Activated CD4-positive, alpha-beta T cell treated with anti-CD3 and anti-CD28 coated beads for 4 hours (primary cell): ENCODE data around the gene OLFM2.
"Not testable (repeated sequence)": the region's sequence is repeated elsewhere in the genome, so short reads cannot be mapped to it uniquely, and the experiment has no call there.

ENCODE experiments used
- DNase-seq, 2 donors: peaks; one replicate each; pipeline ENCODE4 v3.0.0-alpha.2; 2020

The OLFM2 gene

GRCh38 chr19:9941231-9941630 lies 4.9 kb upstream of the OLFM2 start:
- DNase-seq: no peak

DNA sequence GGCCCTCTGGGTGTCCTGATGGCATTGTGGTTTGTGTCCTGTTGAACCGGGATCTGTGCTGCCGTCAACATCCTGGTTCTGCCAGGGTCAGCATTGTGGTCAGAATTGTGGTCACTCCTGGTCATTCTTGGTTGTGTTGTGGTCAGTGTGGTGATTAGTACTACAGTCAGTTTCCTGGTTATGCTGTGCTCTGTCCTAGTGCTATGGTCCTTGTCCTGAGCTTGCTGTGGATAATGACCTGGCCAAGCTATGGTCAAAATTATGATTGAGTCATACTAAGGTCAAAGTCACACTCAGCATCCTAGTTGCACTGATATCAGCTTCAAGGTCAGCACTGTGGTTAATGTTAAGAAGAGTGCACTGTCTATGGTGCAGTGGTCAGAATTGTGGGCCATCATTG lies 4.5 kb upstream of the OLFM2 start:
- no peak for DNase-seq

DNA sequence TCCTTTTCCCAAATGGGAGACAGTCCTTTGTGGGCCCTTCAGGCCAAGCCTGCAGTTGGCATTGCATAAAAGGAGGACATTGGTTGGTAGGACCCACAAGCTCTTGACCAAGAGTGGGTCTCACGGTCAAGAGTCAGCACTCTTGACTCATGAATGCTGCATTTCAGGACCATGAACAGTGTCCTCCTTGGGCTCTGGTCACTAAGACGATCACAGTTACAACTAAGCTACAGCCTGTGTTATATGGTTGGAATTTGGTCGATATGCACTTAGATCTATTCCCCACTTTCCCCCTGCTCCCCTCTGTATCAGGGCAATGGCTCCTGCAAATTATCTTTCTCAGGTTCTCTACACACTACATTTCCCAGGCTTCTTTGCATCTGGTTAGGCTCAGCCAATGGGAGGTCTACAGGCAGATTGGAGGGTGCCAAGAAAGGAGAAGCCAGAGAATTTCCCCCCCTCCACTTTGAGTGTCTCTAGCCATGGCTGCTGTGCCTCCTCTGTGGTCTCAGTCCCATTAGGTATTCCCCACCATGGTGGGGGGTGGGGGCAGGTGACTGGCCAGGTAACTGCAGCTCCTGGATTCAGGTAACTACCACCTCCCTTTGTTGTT lies 3.1 kb upstream of the OLFM2 start:
- DNase-seq: no peak

DNA sequence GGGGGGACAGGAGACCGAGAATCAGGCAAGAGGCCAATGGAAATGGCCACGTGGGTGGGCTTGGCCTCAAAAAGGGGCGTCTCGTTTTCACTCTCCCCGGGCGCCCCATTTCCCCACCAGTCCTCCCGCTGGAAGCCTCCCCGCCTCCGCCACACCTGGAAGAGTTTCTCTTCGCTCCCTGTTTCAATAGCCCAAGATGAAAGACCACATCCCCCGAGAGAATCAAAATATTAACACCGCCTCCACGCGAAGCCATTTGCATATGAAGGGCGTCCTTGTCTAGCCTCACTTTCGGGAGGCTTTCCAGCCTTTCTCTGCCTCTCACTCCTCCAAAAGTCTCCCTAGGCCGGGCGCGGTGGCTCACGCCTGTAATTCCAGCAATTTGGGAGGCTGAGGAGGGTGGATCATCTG lies 691 bp upstream of the OLFM2 start:
- no peak for DNase-seq

DNA sequence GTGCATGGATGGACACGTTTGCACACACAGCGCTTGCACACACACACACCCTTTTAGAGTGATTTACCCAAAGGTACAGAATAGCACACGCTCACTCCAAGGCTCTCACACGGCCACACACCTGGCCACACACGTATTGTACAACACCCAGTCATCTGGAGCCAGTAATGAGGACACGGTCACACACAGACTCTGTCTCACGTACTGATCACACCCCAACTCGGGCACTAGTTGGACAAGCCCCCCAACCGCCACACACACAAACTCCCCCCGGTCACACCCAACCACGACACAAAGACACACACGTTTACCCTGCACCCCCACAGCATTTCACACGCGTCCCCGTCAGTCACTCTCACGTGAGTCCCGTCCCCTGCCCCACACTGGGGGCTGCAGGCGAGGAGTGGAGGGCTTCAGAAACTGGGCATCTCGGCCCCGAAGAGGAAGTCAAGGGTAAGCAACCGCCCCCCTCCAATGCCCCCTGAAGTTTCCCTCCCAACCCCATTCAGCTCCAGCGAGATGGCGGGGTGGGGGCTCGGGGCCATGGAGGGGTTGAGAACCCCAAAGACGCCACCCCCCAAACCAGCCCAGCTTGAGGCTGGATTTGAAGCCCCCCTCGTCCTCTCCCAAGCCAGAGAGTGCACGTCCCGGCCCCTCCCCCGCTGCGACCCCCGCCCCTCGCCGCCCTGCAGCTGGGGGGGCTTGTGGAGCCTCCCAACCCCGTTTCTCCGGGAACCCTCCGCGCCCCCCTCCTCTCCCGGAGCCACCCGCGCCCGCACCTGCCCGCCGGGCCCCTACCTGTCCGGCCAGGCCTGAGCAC lies 599 bp downstream of the OLFM2 start:
- no peak for DNase-seq

- peak; percentile 75 to 81 for DNase-seq
Observed at GRCh38 chr19:9934132-9934950, 2.0 kb downstream of the OLFM2 start.

DNA sequence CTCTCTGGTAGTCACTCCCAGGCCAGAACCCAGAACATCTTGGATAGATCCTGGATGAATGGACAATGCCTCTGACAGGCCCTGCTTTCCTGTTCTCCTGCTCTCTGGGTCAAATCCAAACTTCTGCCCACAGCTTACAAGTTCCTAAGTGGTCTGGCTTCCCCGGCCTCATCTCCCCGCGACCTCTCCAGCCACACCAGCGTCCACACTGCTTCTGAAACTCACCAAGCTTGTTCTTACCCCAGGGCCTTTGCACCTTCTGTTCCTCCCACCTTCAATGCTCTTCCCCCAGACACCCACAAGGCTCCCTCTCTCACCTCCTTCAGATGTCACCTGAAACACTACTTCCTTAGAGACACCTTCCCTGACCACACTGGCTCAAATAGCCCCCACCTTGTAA lies 3.5 kb downstream of the OLFM2 start:
- DNase-seq: no peak

GRCh38 chr19:9931629-9932028 lies 4.7 kb downstream of the OLFM2 start:
- DNase-seq: no peak

DNA sequence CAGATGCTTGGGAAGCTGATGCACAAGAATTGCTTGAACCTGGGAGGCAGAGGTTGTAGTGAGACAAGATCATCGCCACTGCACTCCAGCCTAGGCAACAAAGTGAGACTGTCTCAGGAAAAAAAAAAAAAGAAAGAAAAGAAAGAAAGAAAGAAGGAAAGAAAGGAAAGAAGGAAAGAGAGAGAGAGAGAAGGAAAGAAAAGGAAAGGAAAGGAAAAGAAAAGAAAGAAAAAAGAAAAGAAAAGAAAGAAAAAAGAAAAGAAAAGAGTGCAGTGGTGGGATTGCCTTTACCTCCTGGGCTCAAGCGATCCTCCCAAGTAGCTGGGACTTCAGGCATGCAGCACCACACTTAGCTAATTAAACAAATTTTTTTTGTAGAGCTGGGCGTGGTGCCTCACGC lies 12.9 kb downstream of the OLFM2 start:
- no peak for DNase-seq

GRCh38 chr19:9922782-9923379 lies 13.4 kb downstream of the OLFM2 start:
- DNase-seq: not testable (repeated sequence)

DNA sequence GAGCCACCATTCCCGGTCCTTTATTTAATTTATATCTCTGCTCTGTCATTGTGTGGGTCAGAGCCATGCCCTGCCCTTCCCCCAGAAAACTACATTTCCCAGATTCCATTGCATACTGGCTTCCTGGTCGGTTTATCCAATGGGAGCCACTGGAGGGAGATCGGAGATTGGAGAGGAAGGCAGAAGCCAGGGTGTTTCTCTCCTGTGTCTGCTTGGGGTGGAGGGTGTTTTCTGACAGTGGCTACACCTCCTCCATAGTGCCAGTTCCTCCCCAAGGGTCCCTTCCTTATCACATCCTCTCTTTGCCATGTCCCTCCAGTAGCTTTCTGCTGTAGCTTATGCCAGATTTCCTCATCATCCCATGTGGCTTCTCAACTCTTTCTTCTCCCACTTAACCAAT lies 19.0 kb downstream of the OLFM2 start:
- no peak for DNase-seq

GRCh38 chr19:9916719-9917118 lies 19.6 kb downstream of the OLFM2 start:
- DNase-seq: no peak

DNA sequence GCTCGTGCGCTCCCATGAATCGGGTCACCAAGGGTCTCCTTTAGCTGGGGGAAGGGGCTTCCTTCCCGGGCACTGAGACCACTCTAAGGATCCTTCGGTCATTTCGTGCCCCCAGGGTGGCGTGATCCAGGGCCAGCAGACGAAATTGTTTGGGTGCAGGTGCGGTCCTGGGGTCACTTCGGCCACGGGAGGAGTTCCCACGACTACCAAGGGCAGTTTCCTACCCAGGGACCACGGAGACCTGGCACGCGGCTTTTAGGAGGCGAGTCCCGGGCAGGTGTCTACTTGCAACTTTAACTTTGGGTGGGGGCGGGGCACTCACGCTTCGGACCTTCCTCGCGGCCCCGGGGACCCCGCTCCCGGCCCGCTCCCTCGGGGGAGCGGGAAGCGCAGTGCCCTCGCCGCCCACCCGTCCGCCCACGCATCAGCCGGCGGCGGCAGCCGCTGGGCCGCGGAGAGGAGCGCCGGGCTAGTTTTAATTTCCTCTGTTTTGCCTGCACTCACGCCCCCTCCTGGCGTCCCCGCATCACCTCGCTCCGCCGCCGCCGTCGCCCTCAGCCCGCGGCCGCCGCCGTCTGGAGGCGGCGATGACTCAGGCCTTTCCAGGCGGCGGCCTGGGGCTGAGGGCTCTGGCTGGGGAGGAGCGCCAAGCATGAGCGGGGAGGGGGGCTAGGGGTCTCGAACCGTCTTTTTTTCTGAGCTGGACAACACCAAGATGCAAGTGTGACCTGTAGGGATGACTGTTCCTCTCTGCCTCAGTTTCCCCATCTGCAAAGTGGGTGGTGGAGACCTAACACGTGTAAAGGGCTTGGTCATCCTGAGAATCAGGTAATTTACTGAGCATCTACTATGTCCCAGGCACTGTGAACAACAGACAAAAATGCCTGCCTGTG lies 21.8 kb downstream of the OLFM2 start:
- DNase-seq: peak; percentile 88 to 89

- no peak for DNase-seq
Observed at GRCh38 chr19:9914001-9914314, 22.4 kb downstream of the OLFM2 start.

DNA sequence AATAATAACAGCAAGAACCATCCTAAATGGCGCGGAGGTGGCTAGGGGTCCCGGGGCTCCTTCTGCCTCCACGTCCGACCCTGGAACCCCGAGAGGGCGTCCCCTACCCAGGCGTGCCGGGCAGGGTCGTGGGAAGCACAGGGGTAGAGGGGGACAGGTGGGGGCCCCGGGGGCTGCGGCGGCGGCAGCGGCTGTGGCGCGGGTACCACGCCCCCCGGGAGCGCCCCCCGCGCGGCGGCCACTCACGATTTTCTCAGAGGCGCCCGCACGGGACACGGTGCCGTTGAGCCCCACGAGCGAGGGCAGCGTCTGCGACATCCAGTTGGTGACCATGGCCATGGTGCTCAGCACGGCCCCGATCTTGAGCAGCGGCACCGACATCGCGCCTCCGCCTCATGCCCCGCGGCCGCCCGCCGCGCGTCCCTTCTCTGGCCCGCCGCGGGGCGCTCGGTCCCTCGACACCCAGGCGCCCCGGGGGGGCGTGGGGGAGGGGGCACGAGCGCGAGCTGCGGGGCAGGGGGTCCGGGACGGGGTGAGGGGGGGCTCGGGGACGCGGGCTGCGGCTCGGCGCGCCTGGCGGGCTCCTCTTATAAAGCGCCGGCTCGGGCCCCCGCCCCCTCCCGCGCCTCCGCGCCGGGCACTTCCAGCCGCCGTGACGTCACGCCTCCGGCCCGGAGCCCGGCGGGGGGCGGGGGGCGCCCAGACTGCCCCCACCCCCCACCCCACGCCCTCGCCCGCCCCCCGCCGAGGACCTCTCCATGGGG lies 22.9 kb downstream of the OLFM2 start:
- DNase-seq: peak in 1 of 2 donors; percentile 16

GRCh38 chr19:9912551-9913236 lies 23.6 kb downstream of the OLFM2 start:
- DNase-seq: no peak

GRCh38 chr19:9911524-9912185 lies 24.7 kb downstream of the OLFM2 start:
- no peak for DNase-seq

DNA sequence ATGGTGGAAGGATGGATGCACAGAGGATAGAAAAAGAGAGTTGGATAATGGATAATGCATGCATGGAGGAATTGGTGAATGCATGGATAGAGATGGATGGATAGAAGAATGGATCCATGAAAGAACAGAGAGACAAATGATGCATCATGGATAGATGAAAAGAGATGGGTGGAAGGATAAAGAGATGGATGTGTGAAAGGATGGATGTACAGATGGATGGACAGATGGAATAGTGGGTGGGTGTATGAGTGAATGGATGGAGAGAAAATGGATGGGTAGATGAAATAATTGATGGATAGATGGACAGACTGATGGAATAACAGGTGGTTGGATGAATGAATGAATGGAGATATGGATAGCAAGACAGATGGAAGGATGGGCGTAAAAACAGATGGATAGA lies 25.7 kb downstream of the OLFM2 start:
- no peak for DNase-seq

DNA sequence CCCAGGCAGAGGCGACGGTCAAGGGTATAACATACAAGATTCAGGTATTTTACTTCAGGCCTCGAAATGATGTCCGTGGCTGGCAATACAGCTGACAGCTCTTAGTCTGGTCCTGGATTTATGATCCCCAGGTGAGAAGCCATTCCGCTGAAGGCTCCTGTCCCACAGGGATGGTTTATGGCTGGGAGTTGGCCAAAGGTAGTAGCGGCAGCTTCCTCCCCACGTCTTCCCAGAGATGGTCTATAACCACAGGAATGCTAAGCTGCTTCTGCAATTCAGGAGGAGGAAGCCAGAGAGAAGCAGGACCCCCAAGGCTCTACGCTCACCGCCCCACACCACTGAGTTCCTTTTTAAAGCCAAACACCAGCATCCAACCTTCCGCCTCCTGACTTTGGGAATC lies 27.1 kb downstream of the OLFM2 start:
- no peak for DNase-seq

DNA sequence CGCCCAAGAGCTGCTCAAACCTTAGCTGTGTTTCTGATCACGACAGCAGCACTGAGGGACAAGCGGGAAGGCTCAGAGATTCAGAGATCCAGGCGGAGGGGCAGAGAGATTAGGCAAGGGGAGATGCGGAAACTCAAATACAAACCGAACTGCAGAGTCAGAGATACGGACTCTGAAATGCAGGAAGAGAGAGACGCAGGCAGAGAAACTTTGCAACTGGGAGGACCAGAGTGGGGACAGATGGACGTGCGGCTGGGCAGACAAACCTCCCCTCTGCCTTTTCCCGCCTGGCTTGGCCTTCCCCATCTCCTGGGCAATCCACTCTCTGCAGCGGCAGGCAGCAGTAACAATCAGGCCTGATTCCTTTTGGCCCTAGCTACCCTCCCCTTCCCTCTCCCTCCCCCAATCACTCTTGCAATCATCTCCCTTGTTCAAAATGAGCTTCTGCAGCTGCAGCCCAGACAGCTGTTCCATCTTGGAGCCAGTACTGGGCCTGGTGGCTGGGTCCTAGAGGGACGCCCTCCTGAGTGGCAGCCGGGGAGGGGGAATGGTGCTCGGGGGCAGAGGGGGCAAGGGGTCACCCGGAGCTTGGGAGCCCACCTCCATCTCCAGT lies 29.7 kb downstream of the OLFM2 start:
- no peak for DNase-seq
